Activated B cell treated with CpG ODN at 0.5 μM for 24 hours (primary cell): ENCODE results near the gene ACBD6. TPM values are rescaled to one million over a fixed set of nuclear protein-coding genes. Genes with fewer than 3 reads are reported as not detected.

Experiments
- ATAC-seq: fragments of 200-7000 bp; cut with Tn5 transposase; one replicate; pipeline ENCODE4 v1.10.0; 2021; ENCODE audit warnings: low read depth, mild to moderate bottlenecking, moderate library complexity
- CTCF ChIA-PET: fragments of 350-600 bp; sonication (Branson Sonifier 250); formaldehyde crosslinking; loops from one replicate; lab custom pipeline; 2021; ENCODE audit warnings: antibody characterized with exemption; lab: Charles Lee
- POLR2A ChIA-PET: fragments of 350-600 bp; sonication (Branson Sonifier 250); formaldehyde crosslinking; loops from one replicate; lab custom pipeline; 2021; ENCODE audit warnings: antibody characterized with exemption; lab: Charles Lee
- DNase-seq: peaks from one replicate; pipeline ENCODE4 v3.0.0; 2022
- H3K27ac Mint-ChIP-seq: one replicate; pipeline ENCODE4 v1.8.0; 2020; ENCODE audit warnings: mixed read lengths
- H3K27me3 Mint-ChIP-seq: one replicate; pipeline ENCODE4 v1.8.0; 2021; ENCODE audit warnings: mixed read lengths
- H3K36me3 Mint-ChIP-seq: one replicate; pipeline ENCODE4 v1.8.0; 2021; ENCODE audit warnings: low read depth, mixed read lengths
- H3K4me1 Mint-ChIP-seq: one replicate; pipeline ENCODE4 v1.8.0; 2021; ENCODE audit warnings: mixed read lengths
- H3K4me3 Mint-ChIP-seq: one replicate; pipeline ENCODE4 v1.8.0; 2020; ENCODE audit warnings: mild to moderate bottlenecking, mixed read lengths
- H3K9me3 Mint-ChIP-seq: one replicate; pipeline ENCODE4 v1.8.0; 2020; ENCODE audit warnings: mixed read lengths
- CTCF ChIP-seq: fragments of 200-600 bp; IDR thresholded peaks from one replicate; pipeline ENCODE4 v1.8.0; 2022; ENCODE audit warnings: antibody characterized with exemption, mild to moderate bottlenecking
- intact Hi-C: fragments of 100-400 bp; cut with micrococcal nuclease; formaldehyde crosslinking; loops from one replicate; pipeline ENCODE4 v1.15.1; 2024
- total RNA-seq: library from RNA; stranded (reverse); gene quantifications from 2 replicates; pipeline ENCODE4 v1.2.3, GENCODE V29; 2022

Gene ACBD6
- total RNA-seq, 1 donor from 2014 or later = 61.5 TPM

GRCh38 chr1:180258290-180258689 is 244.1 kb downstream of the ACBD6 start:
- Mint-ChIP-seq H3K27ac (no peak overlapping the region), H3K36me3 (no peaks in the 10 kb centered on the region)
- intact Hi-C loops = no loop called here

GRCh38 chr1:180257486-180257885 is 244.9 kb downstream of the ACBD6 start:
- POLR2A ChIA-PET = no interaction called here

More at GRCh38 chr1:180258290-180258689, 244.1 kb downstream of the ACBD6 start:
- ATAC-seq (no peak), DNase-seq (no peak)
- TF ChIP-seq CTCF = no peak
- H3K4me1 Mint-ChIP-seq = no peaks in the 10 kb centered on the region
- H3K4me3 Mint-ChIP-seq = no peak overlapping the region
- ChIA-PET POLR2A (no interaction called here), CTCF (no interaction called here)
- H3K27me3 Mint-ChIP-seq = peaks cover 42% of the 10 kb centered on the region
- H3K9me3 Mint-ChIP-seq = no peaks in the 10 kb centered on the region

GRCh38 chr1:180257028-180257386 is 245.4 kb downstream of the ACBD6 start:
- Mint-ChIP-seq H3K9me3 (no peaks in the 10 kb centered on the region), H3K27me3 (peaks cover 48% of the 10 kb centered on the region), H3K4me1 (no peaks in the 10 kb centered on the region), H3K27ac (no peak overlapping the region), H3K4me3 (no peak overlapping the region), H3K36me3 (no peaks in the 10 kb centered on the region)
- no peak for DNase-seq
- intact Hi-C loops = no loop called here
- no peak for TF ChIP-seq CTCF
- no peak for ATAC-seq
- ChIA-PET CTCF (no interaction called here), POLR2A (no interaction called here)

More at GRCh38 chr1:180257486-180257885, 244.9 kb downstream of the ACBD6 start:
- no peaks in the 10 kb centered on the region for H3K36me3 Mint-ChIP-seq
- no peak for TF ChIP-seq CTCF
- no peak for ATAC-seq
- peaks cover 47% of the 10 kb centered on the region for H3K27me3 Mint-ChIP-seq
- CTCF ChIA-PET = no interaction called here
- no peak overlapping the region for H3K27ac Mint-ChIP-seq
- no peak overlapping the region for H3K4me3 Mint-ChIP-seq
- no peak for DNase-seq
- no peaks in the 10 kb centered on the region for H3K4me1 Mint-ChIP-seq
- intact Hi-C loops = no loop called here
- no peaks in the 10 kb centered on the region for H3K9me3 Mint-ChIP-seq

GRCh38 chr1:180256341-180257027 is 245.9 kb downstream of the ACBD6 start:
- ChIA-PET POLR2A (no interaction called here), CTCF (interaction anchor here (1.1 kb wide), 1 partner anchor 225 kb away, joined by 3 read pairs; no protein-coding TSS in a partner anchor)
- ATAC-seq = no peak
- Mint-ChIP-seq H3K27me3 (peaks cover 52% of the 10 kb centered on the region), H3K4me1 (no peaks in the 10 kb centered on the region), H3K36me3 (no peaks in the 10 kb centered on the region), H3K4me3 (no peak overlapping the region), H3K27ac (no peak overlapping the region), H3K9me3 (no peaks in the 10 kb centered on the region)
- TF ChIP-seq CTCF = no peak
- no peak for DNase-seq
- intact Hi-C loops = no loop called here

GRCh38 chr1:180255536-180256340 is 246.6 kb downstream of the ACBD6 start:
- H3K27ac Mint-ChIP-seq = no peak overlapping the region
- intact Hi-C loops = no loop called here
- peaks cover 58% of the 10 kb centered on the region for H3K27me3 Mint-ChIP-seq
- ATAC-seq (no peak), DNase-seq (no peak)
- ChIA-PET CTCF (interaction anchor here (1.1 kb wide), 1 partner anchor 226 kb away, joined by 3 read pairs; no protein-coding TSS in a partner anchor), POLR2A (no interaction called here)
- no peaks in the 10 kb centered on the region for H3K9me3 Mint-ChIP-seq
- no peak for TF ChIP-seq CTCF
- H3K4me1 Mint-ChIP-seq = no peaks in the 10 kb centered on the region
- H3K36me3 Mint-ChIP-seq = no peaks in the 10 kb centered on the region
- H3K4me3 Mint-ChIP-seq = no peak overlapping the region
